ENCODE measurements around the gene MAP3K5.

GRCh38 chr6:136757150-136757549 is 35.1 kb downstream of the MAP3K5 start:
- TF ChIP-seq CTCF (IDR thresholded peaks at IDR 0.05) (no peak), POLR2A (IDR thresholded peaks at IDR 0.05) (no peak), EP300 (IDR thresholded peaks at IDR 0.05) (no peak), POLR2AphosphoS5 (IDR thresholded peaks at IDR 0.05) (no peak)

Data from gastroesophageal sphincter (tissue), 3 donors.